IPS-18c (cell line): ENCODE results near the gene DHDH.
"Not testable (repeated sequence)": the region's sequence is repeated elsewhere in the genome, so short reads cannot be mapped to it uniquely, and the experiment has no call there.

Experiments
- H3K4me3 ChIP-seq: 2 replicates; pipeline ENCODE4 v1.7.0; 2013; ENCODE audit warnings: low read depth, mild to moderate bottlenecking, low read length, moderate library complexity; ENCODE audit not compliant: insufficient read depth
- H3K9me3 ChIP-seq: one replicate; pipeline ENCODE4 v1.6.1; 2013; ENCODE audit warnings: mild to moderate bottlenecking, low read length, moderate library complexity; ENCODE audit not compliant: control insufficient read depth, insufficient read depth

The DHDH gene

DNA sequence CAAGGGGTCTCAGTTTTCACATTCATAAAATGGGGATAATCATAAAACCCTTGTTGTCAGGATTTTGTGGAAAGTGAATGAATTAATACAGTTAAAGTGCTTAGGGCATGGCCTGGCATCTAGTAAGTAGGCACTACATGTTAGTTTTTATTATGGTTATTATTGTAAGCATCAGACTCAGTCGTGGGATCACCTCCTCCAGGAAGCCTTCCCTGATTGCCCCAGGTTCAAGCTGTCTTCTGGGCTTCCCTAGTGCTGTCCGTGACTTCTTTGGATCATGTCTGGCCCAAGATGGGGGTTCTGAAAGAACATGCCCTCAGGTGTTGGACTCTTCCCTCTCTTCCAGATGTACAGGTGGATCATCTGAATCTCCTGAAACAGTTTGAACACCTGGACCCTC is 22.7 kb upstream of the DHDH start:
- no peaks in the 10 kb centered on the region for H3K9me3 ChIP-seq
- no peak overlapping the region for H3K4me3 ChIP-seq

DNA sequence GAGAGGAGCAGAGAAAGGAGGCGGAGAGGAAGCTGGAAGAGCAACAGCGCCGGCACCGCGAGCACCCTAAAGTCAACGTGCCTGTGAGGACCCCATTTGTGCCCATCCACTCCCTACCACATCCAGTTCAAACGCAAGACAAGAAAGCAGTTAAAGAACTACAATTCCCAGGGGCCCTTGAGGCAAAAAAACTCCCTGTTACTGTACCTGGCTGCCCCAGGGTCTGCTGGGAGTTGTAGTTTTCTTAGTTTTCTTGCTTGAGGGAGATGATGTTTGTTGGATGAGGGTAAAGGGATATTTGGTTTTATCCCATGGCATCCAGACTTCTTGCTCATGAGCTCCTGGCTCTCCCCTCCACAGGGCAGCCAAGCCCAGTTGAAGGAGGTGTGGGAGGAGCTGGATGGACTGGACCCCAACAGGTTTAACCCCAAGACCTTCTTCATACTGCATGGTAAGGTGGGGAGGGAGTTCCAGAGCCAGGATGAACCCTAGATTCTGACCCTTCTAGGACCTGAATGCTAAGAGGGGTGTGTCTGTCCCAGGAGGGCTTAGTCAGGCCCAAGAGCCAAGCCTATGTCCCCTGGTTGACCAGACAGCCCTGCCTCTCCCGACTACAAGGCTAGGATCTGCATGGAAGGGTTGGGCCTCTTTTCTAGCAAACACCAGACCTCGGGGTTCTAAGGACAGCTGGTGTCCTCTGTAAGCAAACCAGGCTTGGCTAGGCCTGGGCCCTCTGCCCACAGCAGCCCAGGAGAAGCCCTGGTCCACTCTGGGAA is 20.2 kb upstream of the DHDH start:
- Histone ChIP-seq H3K4me3 (no peak overlapping the region), H3K9me3 (no peaks in the 10 kb centered on the region)

DNA sequence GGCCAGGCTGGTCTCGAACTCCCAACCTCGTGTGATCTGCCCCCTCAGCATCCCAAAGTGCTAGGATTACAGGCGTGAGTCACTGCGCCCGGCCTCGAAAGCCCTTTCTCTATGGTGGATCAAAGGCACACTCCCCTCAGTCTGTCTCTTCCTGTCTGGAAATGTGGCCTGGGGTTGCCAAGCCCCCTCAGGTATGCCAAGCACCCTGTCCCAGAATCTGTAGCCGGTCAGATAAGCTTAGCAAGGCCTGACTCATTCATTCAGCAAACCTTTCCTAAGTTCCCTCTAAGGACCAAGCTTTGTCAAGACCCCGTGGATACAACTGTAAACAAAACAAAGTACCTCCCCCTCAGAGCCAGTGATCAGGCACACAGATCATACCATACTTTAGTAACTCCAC is 19.3 kb upstream of the DHDH start:
- Histone ChIP-seq H3K9me3 (no peaks in the 10 kb centered on the region), H3K4me3 (no peak overlapping the region)

DNA sequence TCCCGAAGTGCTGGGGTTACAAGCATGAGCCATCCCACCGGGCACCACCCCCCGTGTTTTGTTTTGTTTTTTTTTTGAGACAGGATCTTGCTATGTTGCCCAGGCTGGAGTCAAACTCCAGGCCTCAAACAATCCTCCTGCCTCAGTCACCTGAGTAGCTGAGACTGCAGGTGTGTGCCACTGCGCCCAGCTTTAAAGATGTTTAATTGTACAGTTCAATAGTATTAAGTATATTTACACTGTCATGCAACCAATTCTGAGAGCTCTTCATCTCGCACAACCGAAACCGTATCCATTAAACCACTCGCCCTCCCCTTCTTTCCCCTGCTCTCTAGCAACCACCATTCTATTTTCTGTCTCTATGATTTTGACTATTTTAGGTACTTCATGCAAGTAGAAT is 17.7 kb upstream of the DHDH start:
- Histone ChIP-seq H3K4me3 (no peak overlapping the region), H3K9me3 (no peaks in the 10 kb centered on the region)

DNA sequence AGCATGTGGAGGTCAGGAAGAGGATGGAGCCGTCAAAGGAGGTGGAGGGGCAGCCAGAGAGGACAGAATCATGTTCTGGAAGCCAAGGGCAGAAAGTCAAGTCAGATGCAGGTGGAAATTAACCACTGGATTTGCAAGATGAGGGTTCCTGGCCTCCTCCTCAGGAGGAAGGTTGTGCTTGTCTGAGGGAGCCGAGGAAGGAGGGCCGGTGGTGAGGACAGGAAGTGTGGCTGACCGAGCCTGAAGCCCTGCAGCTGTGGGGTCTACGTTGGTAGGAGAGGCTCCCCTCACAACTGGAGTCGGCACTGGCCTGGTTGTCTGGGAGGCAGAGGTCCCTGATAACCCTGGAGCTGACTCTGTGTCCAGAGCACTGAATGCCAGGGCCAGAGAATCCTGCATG is 15.4 kb upstream of the DHDH start:
- Histone ChIP-seq H3K4me3 (no peak overlapping the region), H3K9me3 (no peaks in the 10 kb centered on the region)

DNA sequence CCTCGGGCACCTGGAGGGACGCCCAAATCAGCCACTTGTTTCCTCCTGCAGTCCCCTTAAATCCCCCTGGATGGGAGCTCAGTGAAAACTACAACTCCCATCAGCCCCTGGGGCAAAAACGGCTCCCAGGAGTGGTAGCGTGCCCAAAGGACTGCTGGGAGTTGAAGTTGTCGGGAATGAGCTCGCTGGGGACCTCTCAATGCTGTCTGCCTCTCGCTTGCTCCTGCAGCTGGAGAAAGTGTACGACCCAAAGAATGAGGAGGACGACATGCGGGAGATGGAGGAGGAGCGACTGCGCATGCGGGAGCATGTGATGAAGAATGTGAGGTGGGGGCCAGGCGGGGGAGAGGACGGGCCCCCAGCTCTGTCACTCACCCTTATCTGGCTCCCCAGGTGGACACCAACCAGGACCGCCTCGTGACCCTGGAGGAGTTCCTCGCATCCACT is 14.7 kb upstream of the DHDH start:
- Histone ChIP-seq H3K4me3 (no peak overlapping the region), H3K9me3 (no peaks in the 10 kb centered on the region)

DNA sequence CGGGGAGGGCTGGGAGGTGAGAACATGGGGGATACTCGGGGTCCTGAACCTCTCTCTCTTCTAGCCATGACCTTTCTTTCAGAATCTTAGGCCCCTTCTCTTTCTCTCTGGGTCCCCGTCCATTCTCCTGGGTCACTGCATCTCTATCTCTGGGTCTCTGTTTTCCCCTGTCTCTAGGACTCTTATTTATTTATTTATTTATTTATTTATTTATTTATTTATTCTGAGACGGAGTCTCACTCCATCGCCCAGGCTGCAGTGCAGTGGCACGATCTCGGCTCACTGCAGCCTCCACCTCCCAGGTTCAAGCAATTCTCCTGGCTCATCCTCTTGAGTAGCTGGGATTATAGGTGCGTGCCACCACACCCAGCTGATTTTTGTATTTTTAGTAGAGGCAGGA is 14.2 kb upstream of the DHDH start:
- not testable (repeated sequence) for H3K4me3 ChIP-seq, H3K9me3 ChIP-seq

DNA sequence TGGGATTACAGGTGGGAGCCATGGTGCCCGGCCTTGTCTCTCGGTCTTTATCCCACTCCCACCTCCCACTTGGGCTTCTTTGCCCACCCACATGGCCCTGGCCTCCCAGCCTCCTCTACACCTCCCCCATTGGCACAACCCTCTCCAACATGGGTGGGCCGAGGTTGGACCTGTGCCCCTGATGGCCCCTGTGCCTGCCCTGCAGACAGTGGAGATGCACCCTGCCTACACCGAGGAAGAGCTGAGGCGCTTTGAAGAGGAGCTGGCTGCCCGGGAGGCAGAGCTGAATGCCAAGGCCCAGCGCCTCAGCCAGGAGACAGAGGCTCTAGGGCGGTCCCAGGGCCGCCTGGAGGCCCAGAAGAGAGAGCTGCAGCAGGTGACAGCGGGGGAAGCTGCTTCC is 12.6 kb upstream of the DHDH start:
- Histone ChIP-seq H3K4me3 (no peak overlapping the region), H3K9me3 (no peaks in the 10 kb centered on the region)

DNA sequence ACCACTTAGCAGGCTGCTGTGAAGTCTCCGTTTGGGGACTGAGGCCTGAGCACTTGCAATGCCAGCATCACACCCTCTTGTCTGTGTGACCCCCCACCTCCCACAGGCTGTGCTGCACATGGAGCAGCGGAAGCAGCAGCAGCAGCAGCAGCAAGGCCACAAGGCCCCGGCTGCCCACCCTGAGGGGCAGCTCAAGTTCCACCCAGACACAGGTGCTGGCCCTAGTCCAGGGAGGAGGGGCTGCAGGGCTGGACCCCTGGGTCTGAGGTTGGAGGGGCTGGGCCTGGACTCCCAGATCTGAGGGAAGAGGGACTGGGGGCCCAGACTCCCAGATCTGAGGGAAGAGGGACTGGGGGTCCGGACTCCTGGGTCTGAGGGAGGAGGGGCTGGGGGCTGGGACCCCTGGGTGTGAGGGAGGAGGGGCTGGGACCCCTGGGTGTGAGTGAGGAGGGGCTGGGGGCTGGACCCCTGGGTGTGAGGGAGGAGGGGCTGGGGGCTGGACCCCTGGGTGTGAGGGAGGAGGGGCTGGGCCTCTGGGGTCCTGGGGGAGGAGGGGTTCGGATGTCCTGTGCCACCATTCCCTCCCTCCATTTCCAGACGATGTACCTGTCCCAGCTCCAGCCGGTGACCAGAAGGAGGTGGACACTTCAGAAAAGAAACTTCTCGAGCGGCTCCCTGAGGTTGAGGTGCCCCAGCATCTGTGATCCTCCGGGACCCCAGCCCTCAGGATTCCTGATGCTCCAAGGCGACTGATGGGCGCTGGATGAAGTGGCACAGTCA is 11.6 kb upstream of the DHDH start:
- Histone ChIP-seq H3K4me3 (no peak overlapping the region), H3K9me3 (no peaks in the 10 kb centered on the region)

DNA sequence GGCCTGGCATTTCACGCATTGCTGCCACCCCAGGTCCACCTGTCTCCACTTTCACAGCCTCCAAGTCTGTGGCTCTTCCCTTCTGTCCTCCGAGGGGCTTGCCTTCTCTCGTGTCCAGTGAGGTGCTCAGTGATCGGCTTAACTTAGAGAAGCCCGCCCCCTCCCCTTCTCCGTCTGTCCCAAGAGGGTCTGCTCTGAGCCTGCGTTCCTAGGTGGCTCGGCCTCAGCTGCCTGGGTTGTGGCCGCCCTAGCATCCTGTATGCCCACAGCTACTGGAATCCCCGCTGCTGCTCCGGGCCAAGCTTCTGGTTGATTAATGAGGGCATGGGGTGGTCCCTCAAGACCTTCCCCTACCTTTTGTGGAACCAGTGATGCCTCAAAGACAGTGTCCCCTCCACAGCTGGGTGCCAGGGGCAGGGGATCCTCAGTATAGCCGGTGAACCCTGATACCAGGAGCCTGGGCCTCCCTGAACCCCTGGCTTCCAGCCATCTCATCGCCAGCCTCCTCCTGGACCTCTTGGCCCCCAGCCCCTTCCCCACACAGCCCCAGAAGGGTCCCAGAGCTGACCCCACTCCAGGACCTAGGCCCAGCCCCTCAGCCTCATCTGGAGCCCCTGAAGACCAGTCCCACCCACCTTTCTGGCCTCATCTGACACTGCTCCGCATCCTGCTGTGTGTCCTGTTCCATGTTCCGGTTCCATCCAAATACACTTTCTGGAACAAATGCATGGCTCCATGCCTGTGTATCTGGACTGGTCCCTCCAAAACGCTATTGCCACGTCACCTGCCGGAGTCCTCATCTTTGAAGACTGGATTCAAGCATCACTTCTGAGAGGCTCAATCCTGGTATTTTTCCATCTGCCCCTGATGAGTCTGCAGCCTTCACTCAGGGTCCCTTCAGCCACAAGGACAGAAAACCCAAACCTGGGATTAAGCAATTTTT is 10.7 kb upstream of the DHDH start:
- Histone ChIP-seq H3K9me3 (no peaks in the 10 kb centered on the region), H3K4me3 (no peak overlapping the region)

DNA sequence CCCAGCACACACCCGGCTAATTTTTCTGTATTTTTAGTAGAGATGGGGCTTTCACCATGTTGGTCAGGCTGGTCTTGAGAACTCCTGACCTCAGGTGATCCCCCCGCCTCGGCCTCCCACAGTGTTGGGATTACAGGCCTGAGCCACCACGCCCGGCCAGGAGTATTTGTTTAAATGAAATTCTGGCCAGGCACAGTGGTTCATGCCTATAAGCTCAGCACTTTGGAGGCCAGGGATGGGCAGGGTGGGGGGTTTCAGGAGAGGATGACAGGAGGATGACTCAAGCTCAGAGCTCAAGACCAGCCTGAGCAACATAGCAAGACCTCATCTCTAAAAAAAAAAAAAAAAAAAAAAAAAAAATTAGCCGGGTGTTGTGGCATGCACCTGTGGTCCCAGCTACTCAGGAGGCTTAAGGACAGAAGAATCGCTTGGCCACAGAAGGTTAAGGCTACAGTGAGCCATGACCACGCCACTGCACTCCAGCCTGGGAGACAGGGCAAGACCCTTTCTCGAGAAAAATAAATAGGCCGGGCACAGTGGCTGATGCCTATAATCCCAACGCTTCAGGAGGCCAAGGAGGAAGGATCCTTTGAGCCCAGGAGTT is 8.2 kb upstream of the DHDH start:
- Histone ChIP-seq H3K4me3 (no peak overlapping the region), H3K9me3 (no peaks in the 10 kb centered on the region)

DNA sequence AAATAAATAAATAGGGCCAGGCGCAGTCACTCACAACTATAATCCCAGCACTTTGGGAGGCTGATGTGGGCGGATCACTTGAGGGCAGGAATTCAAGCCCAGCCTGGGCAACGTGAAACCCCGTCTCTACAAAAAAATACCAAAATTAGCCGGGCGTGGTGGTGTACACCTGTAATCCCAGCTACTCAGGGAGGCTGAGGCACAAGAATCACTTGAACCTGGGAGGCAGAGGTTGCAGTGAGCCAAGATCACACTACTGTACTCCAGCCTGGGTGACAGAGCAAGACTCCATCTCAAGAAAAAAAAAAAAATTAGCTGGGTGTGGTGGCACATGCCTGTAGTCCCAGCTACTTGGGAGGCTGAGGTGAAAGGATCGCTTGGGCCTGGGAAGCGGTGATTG is 7.6 kb upstream of the DHDH start:
- H3K4me3 ChIP-seq = not testable (repeated sequence)

DNA sequence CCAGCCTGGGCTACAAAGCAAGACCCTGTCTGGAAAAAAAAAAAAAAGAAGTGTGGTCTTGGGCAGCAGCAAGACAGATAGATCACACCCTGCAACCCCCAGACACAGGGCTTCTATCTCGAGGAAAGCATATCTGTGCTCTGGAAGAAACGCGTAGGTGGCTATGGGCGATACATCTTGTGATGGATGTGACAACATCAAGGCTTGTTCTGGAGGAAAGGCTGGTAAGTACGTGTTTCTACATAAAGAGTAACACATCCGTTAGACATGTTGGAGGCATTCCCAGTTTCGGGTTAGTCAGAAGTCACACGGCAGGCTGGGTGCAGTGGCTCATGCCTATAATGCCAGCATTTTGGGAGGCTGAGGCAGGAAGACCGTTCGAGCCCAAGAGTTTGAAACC is 6.6 kb upstream of the DHDH start:
- H3K4me3 ChIP-seq = no peak overlapping the region

More for the DNA sequence above, 7.6 kb upstream of the DHDH start:
- not testable (repeated sequence) for H3K9me3 ChIP-seq

DNA sequence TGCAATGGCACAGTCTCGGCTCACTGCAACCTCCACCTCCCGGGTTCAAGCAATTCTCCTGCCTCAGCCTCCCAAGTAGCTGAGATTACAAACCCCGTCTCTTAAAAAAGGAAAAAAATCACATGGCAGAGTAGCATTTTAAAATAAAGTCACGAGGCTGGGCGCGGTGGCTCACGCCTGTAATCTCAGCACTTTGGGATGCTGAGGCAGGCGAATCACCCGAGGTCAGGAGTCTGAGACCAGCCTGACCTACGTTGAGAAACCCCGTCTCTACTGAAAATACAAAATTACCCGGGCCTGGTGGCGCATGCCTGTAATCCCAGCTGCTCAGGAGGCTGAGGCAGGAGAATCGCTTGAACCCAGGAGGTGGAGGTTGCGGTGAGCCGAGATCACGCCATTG is 5.8 kb upstream of the DHDH start:
- H3K4me3 ChIP-seq, H3K9me3 ChIP-seq: not testable (repeated sequence)

More for the DNA sequence above, 6.6 kb upstream of the DHDH start:
- no peaks in the 10 kb centered on the region for H3K9me3 ChIP-seq

DNA sequence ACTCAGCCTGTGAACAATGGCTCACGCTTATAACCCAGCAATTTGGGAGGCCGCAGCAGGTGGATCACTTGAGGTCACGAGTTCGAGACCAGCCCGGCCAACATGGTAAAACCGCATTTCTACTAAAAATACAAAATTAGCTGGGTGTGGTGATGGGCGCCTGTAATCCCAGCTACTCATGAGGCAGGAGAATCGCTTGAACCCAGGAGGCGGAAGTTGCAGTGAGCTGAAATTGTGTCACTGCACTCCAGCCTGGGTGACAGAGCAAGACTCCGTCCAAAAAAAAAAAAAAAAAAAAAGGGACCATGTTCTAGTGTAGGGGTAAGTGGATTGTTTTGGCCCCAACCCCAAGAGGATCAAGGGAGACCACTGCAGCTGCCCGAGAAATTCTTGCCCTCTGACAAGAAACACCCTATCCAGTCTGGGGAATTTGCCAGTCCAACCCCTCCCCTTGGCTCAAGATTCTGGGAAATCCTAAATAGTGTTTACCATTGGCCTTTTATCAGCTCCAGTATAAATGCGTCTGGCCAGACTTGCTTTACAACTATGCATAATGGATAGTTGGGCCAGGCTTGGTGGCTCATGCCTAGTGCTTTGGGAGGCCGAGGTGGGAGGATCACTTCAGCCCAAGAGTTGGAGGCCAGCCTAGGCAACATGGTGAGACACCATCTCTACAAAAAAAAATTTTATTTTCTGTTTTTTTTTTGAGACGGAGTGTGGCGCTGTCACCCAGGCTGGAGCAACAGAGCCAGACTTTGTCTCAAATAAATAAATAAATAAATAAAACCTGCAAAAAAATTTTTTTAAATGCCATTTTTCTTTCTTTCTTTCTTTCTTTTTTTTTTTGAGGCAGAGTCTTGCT is 5.1 kb upstream of the DHDH start:
- Histone ChIP-seq H3K4me3 (no peak overlapping the region), H3K9me3 (no peaks in the 10 kb centered on the region)

DNA sequence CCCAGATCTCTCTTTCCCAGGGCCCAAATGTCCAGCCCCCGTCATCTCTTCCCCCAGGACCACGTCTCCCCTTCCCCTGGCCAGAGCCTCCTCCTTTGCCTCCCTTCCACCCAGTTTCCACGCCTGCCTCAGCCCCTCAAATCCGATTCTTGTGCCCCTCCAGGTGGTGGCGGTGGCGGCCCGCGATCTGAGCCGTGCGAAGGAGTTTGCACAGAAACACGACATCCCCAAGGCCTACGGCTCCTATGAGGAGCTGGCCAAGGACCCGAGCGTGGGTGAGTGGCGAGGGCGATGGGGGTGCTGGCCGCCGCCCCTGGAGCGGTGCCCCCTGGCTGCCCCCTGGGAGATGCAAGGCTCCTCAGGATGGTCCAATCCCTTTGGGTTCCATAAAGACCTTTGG is 1.3 kb downstream of the DHDH start:
- H3K9me3 ChIP-seq = no peaks in the 10 kb centered on the region
- no peak overlapping the region for H3K4me3 ChIP-seq
